Activated CD4-positive, alpha-beta T cell treated with anti-CD3 and anti-CD28 coated beads, Interleukin-2, amount 50 U/mL, for 48 hours (primary cell): ENCODE data around the gene CD34.

Experiments used
- DNase-seq, 2 experiments: peaks; one replicate each; pipeline ENCODE4 v3.0.0-alpha.2; 2020

CD34 gene

DNA sequence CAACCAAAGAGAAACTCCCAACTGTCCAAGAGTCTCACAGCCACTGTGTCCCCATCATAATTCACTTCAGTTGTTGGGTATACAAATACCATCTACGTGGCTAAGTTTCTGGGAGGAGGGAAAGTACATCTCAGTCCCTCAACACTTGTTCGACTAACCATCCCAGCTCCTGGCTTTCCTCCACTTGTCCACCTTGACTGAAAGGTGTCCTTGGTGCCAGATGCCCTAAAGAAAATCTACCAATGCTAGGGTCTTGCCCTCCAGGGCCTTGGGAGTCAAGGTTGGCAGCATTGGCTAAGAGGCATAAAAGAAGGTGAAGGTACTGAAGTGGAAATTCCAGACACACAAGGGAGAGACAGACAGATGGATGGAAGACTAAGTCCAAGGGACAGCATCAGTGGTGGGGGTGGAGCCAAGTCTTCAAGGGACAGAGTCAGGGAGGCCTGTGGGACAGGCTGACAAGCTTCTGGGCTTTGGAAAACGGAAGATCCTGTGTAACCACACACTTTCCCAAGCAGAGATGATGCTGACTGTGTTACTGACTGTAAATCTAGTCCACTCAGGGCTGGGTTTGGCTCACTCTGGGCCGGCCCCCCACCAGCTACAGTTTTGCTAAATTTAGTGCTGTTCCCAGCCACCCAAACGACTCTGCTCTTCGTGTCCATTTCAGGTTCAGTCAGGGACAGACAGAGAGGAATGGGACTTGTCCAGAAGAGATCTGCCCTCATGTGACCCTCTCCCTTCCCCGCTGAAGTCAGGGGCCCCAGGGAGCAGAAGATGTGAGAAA is 60.1 kb downstream of the CD34 start:
- DNase-seq = no peak

GRCh38 chr1:207849646-207850045 is 61.3 kb downstream of the CD34 start:
- no peak for DNase-seq

DNA sequence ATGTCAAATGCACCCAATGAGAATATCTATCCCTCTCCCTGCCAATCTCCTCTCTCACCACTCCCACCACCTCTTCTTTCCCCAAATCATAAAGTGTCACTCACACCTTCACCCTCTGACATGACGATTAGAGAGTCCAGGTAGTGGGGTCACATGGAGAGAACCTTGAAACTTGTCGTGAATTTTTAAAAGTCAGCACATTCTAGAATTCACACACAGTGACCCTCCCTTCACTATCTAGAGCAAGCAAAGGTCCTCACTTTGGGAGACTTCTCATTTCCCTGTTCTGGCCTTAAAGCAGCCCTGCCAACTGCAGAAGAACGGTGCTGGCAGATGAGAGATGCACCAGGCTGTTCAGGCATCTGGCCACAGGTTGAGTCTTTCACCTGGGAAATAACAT is 61.9 kb downstream of the CD34 start:
- no peak for DNase-seq

GRCh38 chr1:207848234-207848633 is 62.7 kb downstream of the CD34 start:
- DNase-seq = peak; percentile 63 to 76

DNA sequence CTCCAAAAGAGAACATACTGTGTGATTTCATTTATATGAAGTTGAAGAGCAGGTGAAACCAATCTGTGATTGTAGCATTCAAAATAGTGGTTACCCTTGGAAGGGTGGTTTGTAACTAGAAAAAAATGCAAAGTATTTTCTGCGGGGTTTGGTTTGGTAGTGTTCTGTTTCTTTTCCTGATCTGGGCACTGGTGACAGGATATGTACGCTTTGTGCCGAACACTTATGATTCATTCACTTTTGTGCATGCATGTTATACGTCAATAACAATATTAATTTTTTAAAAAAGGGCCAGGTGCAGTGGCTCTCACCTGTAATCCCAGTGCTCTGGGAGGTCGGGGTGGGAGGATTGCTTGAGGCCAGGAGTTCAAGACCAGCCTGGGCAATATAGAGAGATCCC is 63.8 kb downstream of the CD34 start:
- DNase-seq = no peak

GRCh38 chr1:207845109-207845508 is 65.8 kb downstream of the CD34 start:
- no peak for DNase-seq

DNA sequence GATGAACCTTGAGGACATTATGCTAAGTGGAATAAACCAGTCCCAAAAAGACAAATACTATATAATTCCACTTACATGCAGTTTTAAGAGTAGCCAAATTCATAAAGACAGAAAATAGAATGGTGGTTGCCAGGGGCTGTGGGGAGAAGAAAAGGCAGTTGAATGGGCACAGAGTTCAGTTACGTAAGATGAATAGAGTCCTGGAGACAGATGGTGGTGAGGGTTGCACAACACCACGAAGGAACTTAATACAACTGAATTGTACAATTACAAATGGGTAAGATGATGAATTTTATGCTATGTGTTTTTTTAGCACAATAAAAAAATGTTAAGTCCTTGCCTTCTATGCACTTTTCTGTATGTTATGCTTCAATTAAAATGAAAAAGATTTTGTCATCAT is 66.6 kb downstream of the CD34 start:
- no peak for DNase-seq

GRCh38 chr1:207842506-207842905 is 68.4 kb downstream of the CD34 start:
- no peak for DNase-seq

DNA sequence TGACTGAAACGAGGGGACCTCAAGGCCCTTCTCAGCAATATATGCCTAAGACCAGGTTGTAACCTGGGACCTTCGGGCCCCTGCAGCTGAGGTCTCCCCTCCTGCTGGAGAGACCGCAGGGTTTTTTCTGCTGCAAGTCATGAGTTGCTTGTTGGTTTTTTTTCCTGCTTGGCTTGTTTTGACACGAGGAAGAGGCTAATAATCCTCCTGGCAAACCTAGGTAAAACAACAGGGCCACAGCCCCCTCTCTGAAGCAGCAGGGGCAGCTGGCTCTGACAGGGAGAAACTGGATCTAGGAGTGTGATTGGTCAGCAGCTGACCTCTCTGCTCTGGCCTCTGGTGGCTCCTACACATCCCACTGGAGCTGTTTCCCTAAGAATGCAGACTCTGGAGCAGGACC is 69.0 kb downstream of the CD34 start:
- DNase-seq = no peak

DNA sequence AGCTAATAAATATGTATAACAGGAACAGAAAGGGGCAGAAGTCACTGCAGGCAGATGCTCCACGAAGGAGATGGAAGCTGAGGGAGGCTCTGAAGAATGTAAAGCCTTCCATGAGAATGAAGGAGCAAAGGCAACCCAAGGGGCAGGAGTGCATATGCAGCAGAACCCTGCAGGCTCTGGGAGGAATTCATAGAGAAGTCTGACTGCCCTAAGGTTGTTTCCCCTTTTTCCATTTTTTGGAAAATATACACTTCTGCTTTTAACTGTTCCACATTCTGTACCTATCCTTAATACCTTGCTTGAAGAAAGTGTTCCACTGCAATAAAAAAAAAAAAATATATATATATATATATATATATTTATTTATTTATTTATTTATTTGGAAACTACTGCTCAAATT is 69.6 kb downstream of the CD34 start:
- no peak for DNase-seq

- no peak for DNase-seq
These were observed 70.5 kb downstream of the CD34 start for GRCh38 chr1:207840380-207840779.

DNA sequence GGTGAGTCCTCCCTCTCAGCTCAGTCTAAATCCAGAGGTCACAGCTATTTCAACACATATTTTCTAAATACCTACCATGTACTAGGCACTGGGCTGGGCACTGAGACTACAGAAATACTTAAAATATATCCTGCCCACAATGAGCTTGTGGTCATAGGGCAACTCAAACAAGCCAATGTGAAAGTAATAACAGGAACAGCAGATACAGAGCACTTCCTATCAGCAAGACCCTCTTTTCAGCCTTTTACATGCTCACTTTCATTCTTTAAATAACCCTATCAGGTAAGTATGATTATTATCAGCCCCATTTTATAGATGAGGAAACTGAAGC is 71.9 kb downstream of the CD34 start:
- no peak for DNase-seq

DNA sequence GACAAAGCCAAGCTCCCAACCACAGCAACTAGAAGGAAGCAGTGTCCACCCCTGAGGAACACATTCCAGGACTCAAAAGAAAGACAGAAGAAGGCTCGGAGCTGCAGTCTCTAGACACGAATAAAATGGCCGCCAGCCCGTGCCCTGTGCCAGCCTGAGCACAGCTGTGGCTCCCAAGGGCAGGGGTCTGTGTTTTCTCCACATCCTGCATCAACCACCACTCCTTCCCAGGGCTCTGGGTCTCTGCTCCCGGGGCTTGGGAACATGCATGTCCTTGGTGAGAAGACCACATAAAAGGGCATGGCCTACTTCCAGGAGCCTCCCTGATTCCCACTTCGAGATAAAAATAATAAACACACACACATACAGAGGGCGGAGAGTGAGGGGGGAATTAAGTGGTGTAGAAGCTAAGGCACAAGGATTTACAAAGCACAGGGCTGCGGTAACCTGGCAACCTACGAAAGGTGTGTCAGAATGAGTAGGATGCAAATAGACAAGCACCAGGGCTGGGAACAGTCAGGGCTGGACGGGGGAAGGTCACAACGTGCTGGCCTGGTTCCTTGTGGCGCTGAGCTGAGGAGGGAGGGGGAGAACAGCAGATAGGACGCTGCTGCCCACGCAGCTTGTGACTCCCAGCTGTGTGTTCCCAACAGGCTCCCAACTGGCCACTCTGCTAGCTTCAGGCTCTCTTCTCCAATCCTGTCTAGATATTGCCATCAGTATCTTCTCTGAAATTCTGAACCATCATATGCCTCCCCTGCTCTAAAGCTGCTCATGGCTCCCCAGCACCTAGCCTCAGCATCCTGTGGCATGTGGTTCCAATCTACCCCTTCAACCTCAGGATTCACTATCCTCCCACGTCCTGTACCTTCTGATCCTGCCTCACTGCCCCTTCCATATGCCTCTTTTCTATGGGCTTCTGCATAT is 72.5 kb downstream of the CD34 start:
- no peak for DNase-seq

GRCh38 chr1:207837673-207838072 is 73.3 kb downstream of the CD34 start:
- no peak for DNase-seq

DNA sequence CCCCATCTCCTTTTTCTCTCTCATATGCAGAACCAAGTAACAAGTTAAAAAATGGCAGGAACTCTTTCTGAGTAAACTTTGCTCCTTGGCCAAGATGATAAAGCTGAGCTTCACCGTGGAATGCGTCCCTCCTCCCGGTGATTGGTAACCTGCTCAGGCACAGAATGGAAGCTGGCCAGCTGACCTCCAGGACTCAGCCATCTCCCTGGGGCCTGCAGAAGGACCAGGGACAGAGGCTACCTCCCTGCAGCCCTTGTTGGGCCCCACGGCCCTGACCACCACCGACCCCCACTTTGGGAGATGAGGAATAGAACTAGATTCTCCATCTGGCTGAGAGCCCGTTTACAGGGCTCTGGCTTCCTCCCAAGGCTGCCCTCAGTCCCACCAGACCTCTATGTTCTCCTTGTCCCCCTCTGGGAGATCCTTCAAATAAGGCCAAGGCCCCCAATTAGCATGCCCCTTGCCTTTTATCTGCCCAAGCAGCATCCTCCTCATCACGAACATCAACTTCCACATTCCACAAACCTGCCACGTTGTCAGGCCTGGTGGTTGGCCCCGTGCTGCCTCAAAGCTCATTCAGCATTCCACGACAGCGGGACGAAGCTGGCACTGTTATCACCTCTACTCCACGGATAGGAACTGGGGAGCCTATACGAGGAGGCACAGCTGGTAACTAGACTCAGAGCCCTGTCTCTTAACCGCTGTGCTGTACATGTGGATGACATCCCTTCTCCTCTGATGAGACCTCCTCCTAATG is 74.2 kb downstream of the CD34 start:
- no peak for DNase-seq

- no peak for DNase-seq
These were observed 75.0 kb downstream of the CD34 start for GRCh38 chr1:207835958-207836357.

GRCh38 chr1:207833956-207834660 is 76.8 kb downstream of the CD34 start:
- DNase-seq = no peak

GRCh38 chr1:207833381-207833780 is 77.5 kb downstream of the CD34 start:
- no peak for DNase-seq

DNA sequence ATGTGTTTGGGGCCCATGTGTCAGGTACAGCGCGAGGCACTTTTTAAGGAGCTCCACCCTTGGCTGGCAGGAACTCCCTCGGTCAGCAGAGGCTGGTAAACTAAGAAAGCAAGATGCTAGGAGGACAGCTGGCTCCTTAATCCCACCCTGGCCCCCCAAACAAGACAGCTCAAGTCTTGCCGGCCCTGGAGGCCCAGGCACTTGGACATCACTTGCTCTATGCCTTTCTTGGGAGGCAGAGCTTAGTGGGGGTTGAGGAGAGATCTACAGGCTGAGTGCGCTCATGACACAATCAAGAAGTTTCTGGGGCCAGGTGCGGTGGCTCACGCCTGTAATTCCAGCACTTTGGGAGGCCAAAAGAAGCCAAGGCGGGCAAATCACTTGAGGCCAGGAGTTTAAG is 78.1 kb downstream of the CD34 start:
- DNase-seq = peak in 1 of 2 experiments; percentile 41

GRCh38 chr1:207831517-207832327 is 79.2 kb downstream of the CD34 start:
- DNase-seq = peak; percentile 53 to 68
